ENCODE measurements around the gene VSTM2L.
A peak's percentile ranks its signal among the peaks of the same experiment; 100 is the strongest.

The VSTM2L gene

GRCh38 chr20:37896932-37897548 is 5.9 kb upstream of the VSTM2L start:
- no peak overlapping the region for H3K4me3 ChIP-seq (ENCODE audit: low read depth, low read length)
- TF ChIP-seq CTCF (IDR thresholded peaks at IDR 0.05; ENCODE audit: borderline replicate concordance, insufficient read depth, low read depth, low read length) = peak; percentile 43; the same call in 1 of the 2 replicates

- no peak for TF ChIP-seq CTCF (IDR thresholded peaks at IDR 0.05; ENCODE audit: borderline replicate concordance, insufficient read depth, low read depth, low read length)
These were observed 4.5 kb upstream of the VSTM2L start for GRCh38 chr20:37898233-37899104.

GRCh38 chr20:37899105-37900045 is 3.6 kb upstream of the VSTM2L start:
- TF ChIP-seq CTCF (IDR thresholded peaks at IDR 0.05; ENCODE audit: borderline replicate concordance, insufficient read depth, low read depth, low read length) = no peak
- H3K4me3 ChIP-seq (ENCODE audit: low read depth, low read length) = no peak overlapping the region

More at GRCh38 chr20:37898233-37899104, 4.5 kb upstream of the VSTM2L start:
- H3K4me3 ChIP-seq (ENCODE audit: low read depth, low read length) = no peak overlapping the region

- H3K4me3 ChIP-seq (ENCODE audit: low read depth, low read length) = no peak overlapping the region
- no peak for TF ChIP-seq CTCF (IDR thresholded peaks at IDR 0.05; ENCODE audit: borderline replicate concordance, insufficient read depth, low read depth, low read length)
These were observed 1.7 kb upstream of the VSTM2L start for GRCh38 chr20:37901240-37901639.

- peak overlapping the region; percentile 54 for H3K4me3 ChIP-seq (ENCODE audit: low read depth, low read length)
- TF ChIP-seq CTCF (IDR thresholded peaks at IDR 0.05; ENCODE audit: borderline replicate concordance, insufficient read depth, low read depth, low read length) = peak; percentile 76
These were observed 1.0 kb upstream of the VSTM2L start for GRCh38 chr20:37901654-37902503.
